KMS-11 (cell line): Measurements from ENCODE around the gene PRKAR2B.
"Not testable (repeated sequence)": the region's sequence is repeated elsewhere in the genome, so short reads cannot be mapped to it uniquely, and the experiment has no call there.

ENCODE experiments used
- H2AFZ ChIP-seq: fragments of 200-600 bp; sonication (generic); 2 replicates; pipeline ENCODE4 v1.6.1; 2016; ENCODE audit warnings: antibody characterized with exemption, mixed run types, low read depth
- H3K27ac ChIP-seq: fragments of 200-600 bp; sonication (generic); 2 replicates; pipeline ENCODE4 v1.6.1; 2016; ENCODE audit warnings: mild to moderate bottlenecking, mixed run types
- H3K27me3 ChIP-seq: fragments of 200-600 bp; sonication (generic); 2 replicates; pipeline ENCODE4 v1.6.1; 2017; ENCODE audit warnings: mild to moderate bottlenecking, low read depth, mixed run types, moderate library complexity; ENCODE audit not compliant: insufficient read depth
- H3K36me3 ChIP-seq: fragments of 200-600 bp; sonication (generic); 2 replicates; pipeline ENCODE4 v1.6.1; 2017; ENCODE audit warnings: mild to moderate bottlenecking, mixed run types; ENCODE audit not compliant: insufficient read depth
- H3K4me1 ChIP-seq: fragments of 200-600 bp; sonication (generic); 2 replicates; pipeline ENCODE4 v1.6.1; 2016; ENCODE audit warnings: mild to moderate bottlenecking, low read depth, mixed run types; ENCODE audit not compliant: poor library complexity, severe bottlenecking
- H3K4me2 ChIP-seq: fragments of 200-600 bp; sonication (generic); 2 replicates; pipeline ENCODE4 v1.7.0; 2016; ENCODE audit warnings: mild to moderate bottlenecking, mixed run types
- H3K4me3 ChIP-seq: fragments of 200-600 bp; sonication (generic); IDR thresholded peaks from 2 replicates; pipeline ENCODE4 v1.6.1; 2017; ENCODE audit warnings: low read depth, low read length, mixed read lengths; ENCODE audit not compliant: insufficient read depth
- H3K79me2 ChIP-seq: fragments of 200-600 bp; sonication (generic); 2 replicates; pipeline ENCODE4 v1.6.1; 2016; ENCODE audit warnings: low read depth, mixed run types; ENCODE audit not compliant: insufficient read depth
- H3K9ac ChIP-seq: fragments of 200-600 bp; sonication (generic); 2 replicates; pipeline ENCODE4 v1.6.1; 2016; ENCODE audit warnings: mild to moderate bottlenecking, mixed run types
- H4K20me1 ChIP-seq: fragments of 200-600 bp; sonication (generic); 2 replicates; pipeline ENCODE4 v1.6.1; 2016; ENCODE audit warnings: mild to moderate bottlenecking, mixed run types; ENCODE audit not compliant: insufficient read depth
- TF ChIP-seq, protein P1 (sequence below): fragments of 200-600 bp; sonication (generic); conservative IDR thresholded peaks from 2 replicates; pipeline ENCODE4 v1.6.1; 2017; ENCODE audit warnings: low read depth, mild to moderate bottlenecking, antibody characterized with exemption, low read length, moderate library complexity, mixed read lengths

The PRKAR2B gene

DNA sequence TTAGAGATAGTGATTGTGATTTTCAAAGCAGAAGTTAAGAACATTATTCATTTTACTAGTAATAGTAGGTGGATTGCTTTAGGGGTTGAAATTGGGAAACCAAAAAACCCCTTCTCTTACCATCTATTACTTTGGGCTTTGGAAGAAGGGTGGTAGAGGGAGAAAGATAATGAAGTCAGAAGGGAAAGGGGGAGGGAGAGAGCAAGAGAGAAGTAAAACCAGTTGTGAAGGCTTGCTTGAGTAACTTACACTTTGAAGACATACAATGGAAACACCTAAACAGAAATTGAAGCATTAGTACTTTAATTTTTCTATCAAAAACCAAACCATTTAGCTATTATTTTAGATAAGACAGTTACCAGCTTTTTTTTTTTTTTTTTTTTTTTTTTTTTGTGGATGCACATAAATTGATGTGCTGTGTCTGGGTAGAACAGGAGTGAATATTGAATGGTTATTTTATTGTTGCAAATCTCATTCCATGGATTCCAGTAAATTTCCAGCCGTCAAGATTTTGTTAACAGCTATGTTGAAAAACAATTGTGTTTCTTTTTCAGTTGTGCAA lies 5.5 kb downstream of the PRKAR2B start:
- Histone ChIP-seq H3K9ac (no peak overlapping the region), H3K27me3 (no peaks in the 10 kb centered on the region), H3K36me3 (no peaks in the 10 kb centered on the region), H3K4me1 (peaks cover 5% of the 10 kb centered on the region), H3K4me3 (no peak overlapping the region), H4K20me1 (no peaks in the 10 kb centered on the region), H2AFZ (no peak overlapping the region), H3K4me2 (no peak overlapping the region), H3K79me2 (no peaks in the 10 kb centered on the region), H3K27ac (no peak overlapping the region)
- TF ChIP-seq, protein P1, sequence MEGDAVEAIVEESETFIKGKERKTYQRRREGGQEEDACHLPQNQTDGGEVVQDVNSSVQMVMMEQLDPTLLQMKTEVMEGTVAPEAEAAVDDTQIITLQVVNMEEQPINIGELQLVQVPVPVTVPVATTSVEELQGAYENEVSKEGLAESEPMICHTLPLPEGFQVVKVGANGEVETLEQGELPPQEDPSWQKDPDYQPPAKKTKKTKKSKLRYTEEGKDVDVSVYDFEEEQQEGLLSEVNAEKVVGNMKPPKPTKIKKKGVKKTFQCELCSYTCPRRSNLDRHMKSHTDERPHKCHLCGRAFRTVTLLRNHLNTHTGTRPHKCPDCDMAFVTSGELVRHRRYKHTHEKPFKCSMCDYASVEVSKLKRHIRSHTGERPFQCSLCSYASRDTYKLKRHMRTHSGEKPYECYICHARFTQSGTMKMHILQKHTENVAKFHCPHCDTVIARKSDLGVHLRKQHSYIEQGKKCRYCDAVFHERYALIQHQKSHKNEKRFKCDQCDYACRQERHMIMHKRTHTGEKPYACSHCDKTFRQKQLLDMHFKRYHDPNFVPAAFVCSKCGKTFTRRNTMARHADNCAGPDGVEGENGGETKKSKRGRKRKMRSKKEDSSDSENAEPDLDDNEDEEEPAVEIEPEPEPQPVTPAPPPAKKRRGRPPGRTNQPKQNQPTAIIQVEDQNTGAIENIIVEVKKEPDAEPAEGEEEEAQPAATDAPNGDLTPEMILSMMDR, result no peak

GRCh38 chr7:107051376-107051775 lies 6.9 kb downstream of the PRKAR2B start:
- H3K27ac ChIP-seq, result no peak overlapping the region
- H3K9ac ChIP-seq, result no peak overlapping the region
- H3K27me3 ChIP-seq, result no peaks in the 10 kb centered on the region
- no peaks in the 10 kb centered on the region for H3K4me1 ChIP-seq
- no peak overlapping the region for H2AFZ ChIP-seq
- no peaks in the 10 kb centered on the region for H3K36me3 ChIP-seq
- no peaks in the 10 kb centered on the region for H4K20me1 ChIP-seq
- no peaks in the 10 kb centered on the region for H3K79me2 ChIP-seq
- TF ChIP-seq, protein P1, result no peak
- no peak overlapping the region for H3K4me3 ChIP-seq
- no peak overlapping the region for H3K4me2 ChIP-seq

DNA sequence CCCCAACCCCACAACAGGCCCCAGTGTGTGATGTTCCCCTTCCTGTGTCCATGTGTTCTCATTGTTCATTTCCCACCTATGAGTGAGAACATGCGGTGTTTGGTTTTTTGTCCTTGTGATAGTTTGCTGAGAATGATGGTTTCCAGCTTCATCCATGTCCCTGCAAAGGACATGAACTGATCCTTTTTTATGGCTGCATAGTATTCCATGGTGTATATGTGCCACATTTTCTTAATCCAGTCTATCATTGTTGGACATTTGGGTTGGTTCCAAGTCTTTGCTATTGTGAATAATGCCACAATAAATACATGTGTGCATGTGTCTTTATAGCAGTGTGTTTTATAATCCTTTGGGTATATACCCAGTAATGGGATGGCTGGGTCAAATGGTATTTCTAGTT lies 10.5 kb downstream of the PRKAR2B start:
- H4K20me1 ChIP-seq, H3K27ac ChIP-seq, H3K4me1 ChIP-seq, H3K36me3 ChIP-seq, H3K27me3 ChIP-seq, H3K4me2 ChIP-seq, H3K9ac ChIP-seq, H3K79me2 ChIP-seq, H3K4me3 ChIP-seq, H2AFZ ChIP-seq: not testable (repeated sequence)

- H3K79me2 ChIP-seq, H3K9ac ChIP-seq, H3K27ac ChIP-seq, H3K4me2 ChIP-seq, H3K36me3 ChIP-seq, H3K4me3 ChIP-seq, H3K27me3 ChIP-seq, H2AFZ ChIP-seq, H4K20me1 ChIP-seq, H3K4me1 ChIP-seq: not testable (repeated sequence)
These were observed 11.6 kb downstream of the PRKAR2B start for GRCh38 chr7:107056058-107056457.

DNA sequence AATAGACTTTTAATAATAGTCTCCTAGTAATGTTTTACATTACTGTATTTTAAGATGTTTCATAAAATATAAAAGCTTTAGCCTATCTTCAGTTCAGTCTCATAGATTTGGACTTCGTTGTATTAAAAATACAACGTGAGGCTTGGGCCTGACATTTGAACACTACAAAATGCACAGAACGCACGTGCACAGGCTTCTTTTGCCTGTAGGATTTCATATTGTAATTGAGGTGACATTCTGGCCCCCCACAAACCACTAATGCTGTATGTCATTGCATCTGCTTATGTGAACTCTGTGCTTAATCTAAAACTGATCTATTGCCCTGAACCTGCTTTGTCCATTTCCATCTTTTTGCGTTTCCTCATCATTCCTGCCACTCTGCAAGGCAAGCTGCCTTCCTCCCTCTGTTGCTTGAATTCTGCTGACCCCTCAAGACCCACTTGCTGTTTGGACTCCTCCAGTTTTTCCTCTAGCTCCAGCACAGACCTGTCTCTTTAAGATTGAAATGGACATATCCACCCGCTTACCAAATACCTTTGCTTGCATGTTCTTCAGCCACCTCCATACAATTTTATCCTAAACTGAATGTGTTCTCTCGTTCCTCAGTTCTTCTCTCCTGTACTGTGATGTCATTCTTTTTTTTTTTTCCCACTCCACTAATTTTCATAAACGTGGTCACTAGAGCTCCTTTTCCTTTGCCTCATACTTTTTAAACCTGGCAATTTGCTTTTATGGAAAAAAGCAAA lies 12.4 kb downstream of the PRKAR2B start:
- Histone ChIP-seq H3K4me2 (no peak overlapping the region), H3K4me3 (no peak overlapping the region), H3K36me3 (no peaks in the 10 kb centered on the region), H3K27me3 (no peaks in the 10 kb centered on the region), H3K9ac (no peak overlapping the region), H3K4me1 (no peaks in the 10 kb centered on the region), H2AFZ (no peak overlapping the region), H3K79me2 (no peaks in the 10 kb centered on the region), H3K27ac (no peak overlapping the region), H4K20me1 (no peaks in the 10 kb centered on the region)
- TF ChIP-seq, protein P1, result no peak
